SK-N-SH treated with all-trans-retinoic acid at 6 μM for 48 hours (cell line): ENCODE data around the gene IFNL2.
A peak's percentile ranks its signal among the peaks of the same experiment; 100 is the strongest.

Source experiments
- ATAC-seq: fragments of 200-7000 bp; cut with Tn5 transposase; 3 replicates; pipeline ENCODE4 v1.9.1; 2020; ENCODE audit warnings: mild to moderate bottlenecking, moderate library complexity
- ARNTL ChIP-seq: fragments of 450-650 bp; formaldehyde crosslinking; IDR thresholded peaks from 2 replicates; pipeline ENCODE4 v1.5.0; 2020; ENCODE audit warnings: low read depth, mild to moderate bottlenecking, moderate library complexity, borderline replicate concordance
- BACH2 ChIP-seq: fragments of 250-450 bp; sonication (Bioruptor Pico); IDR thresholded peaks from 2 replicates; pipeline ENCODE4 v1.9.0; 2021; ENCODE audit warnings: mild to moderate bottlenecking, borderline replicate concordance
- CSDC2 ChIP-seq: fragments of 250-450 bp; sonication (Bioruptor Pico); IDR thresholded peaks from 2 replicates; pipeline ENCODE4 v1.5.0; 2020; ENCODE audit warnings: mild to moderate bottlenecking, moderate library complexity
- ESRRG ChIP-seq: fragments of 250-450 bp; sonication (Bioruptor Pico); IDR thresholded peaks from 2 replicates; pipeline ENCODE4 v1.6.1; 2021; ENCODE audit warnings: mild to moderate bottlenecking
- ISL1 ChIP-seq: fragments of 250-450 bp; sonication (Bioruptor Pico); IDR thresholded peaks from 2 replicates; pipeline ENCODE4 v2.1.2; 2022; ENCODE audit warnings: mild to moderate bottlenecking, moderate library complexity
- OSR1 ChIP-seq: fragments of 250-450 bp; sonication (Bioruptor Pico); IDR thresholded peaks from 2 replicates; pipeline ENCODE4 v1.8.0; 2022; ENCODE audit warnings: moderate library complexity, mild to moderate bottlenecking, inconsistent platforms
- PPARA ChIP-seq: fragments of 250-450 bp; sonication (Bioruptor Pico); IDR thresholded peaks from 2 replicates; pipeline ENCODE4 v1.5.0; 2020; ENCODE audit warnings: mild to moderate bottlenecking, borderline replicate concordance
- RARB ChIP-seq: fragments of 250-450 bp; sonication (Bioruptor Pico); IDR thresholded peaks from 2 replicates; pipeline ENCODE4 v1.8.0; 2021; ENCODE audit warnings: mild to moderate bottlenecking, moderate library complexity
- TCF4 ChIP-seq: fragments of 250-450 bp; sonication (Bioruptor Pico); IDR thresholded peaks from 2 replicates; pipeline ENCODE4 v1.8.0; 2021; ENCODE audit warnings: mild to moderate bottlenecking, moderate library complexity, borderline replicate concordance
- TOX ChIP-seq: fragments of 250-450 bp; sonication (Bioruptor Pico); IDR thresholded peaks from 2 replicates; pipeline ENCODE4 v1.8.0; 2021; ENCODE audit warnings: mild to moderate bottlenecking, moderate library complexity, borderline replicate concordance
- ZC3H10 ChIP-seq: fragments of 250-450 bp; sonication (Bioruptor Pico); IDR thresholded peaks from 2 replicates; pipeline ENCODE4 v1.5.1; 2021; ENCODE audit warnings: mild to moderate bottlenecking, moderate library complexity
- ZFP3 ChIP-seq: fragments of 250-450 bp; sonication (Bioruptor Pico); IDR thresholded peaks from 2 replicates; pipeline ENCODE4 v1.5.0; 2020; ENCODE audit warnings: mild to moderate bottlenecking, moderate library complexity
- ZFP30 ChIP-seq: fragments of 450-650 bp; formaldehyde crosslinking; IDR thresholded peaks from 2 replicates; pipeline ENCODE4 v1.5.0; 2022; ENCODE audit warnings: mild to moderate bottlenecking, moderate library complexity
- ZNF565 ChIP-seq: fragments of 450-650 bp; formaldehyde crosslinking; conservative IDR thresholded peaks from 2 replicates; pipeline ENCODE4 v1.5.0; 2020; ENCODE audit warnings: low read depth, mild to moderate bottlenecking, moderate library complexity
- ZNF70 ChIP-seq: fragments of 450-650 bp; formaldehyde crosslinking; IDR thresholded peaks from 2 replicates; pipeline ENCODE4 v1.5.0; 2020; ENCODE audit warnings: mild to moderate bottlenecking, moderate library complexity
- ZNF8 ChIP-seq: fragments of 450-650 bp; formaldehyde crosslinking; IDR thresholded peaks from 2 replicates; pipeline ENCODE4 v1.5.0; 2020; ENCODE audit warnings: mild to moderate bottlenecking, moderate library complexity
- TF ChIP-seq, protein P1 (sequence below): fragments of 250-450 bp; sonication (Bioruptor Pico); IDR thresholded peaks from 2 replicates; pipeline ENCODE4 v1.8.0; 2020; ENCODE audit warnings: mild to moderate bottlenecking, moderate library complexity, borderline replicate concordance
- TF ChIP-seq, protein P2 (sequence below): fragments of 250-450 bp; sonication (Bioruptor Pico); IDR thresholded peaks from 2 replicates; pipeline ENCODE4 v1.5.0; 2020; ENCODE audit warnings: mild to moderate bottlenecking, moderate library complexity
- TF ChIP-seq, protein P3 (sequence below): fragments of 250-450 bp; sonication (Bioruptor Pico); IDR thresholded peaks from 2 replicates; pipeline ENCODE4 v1.5.1; 2021; ENCODE audit warnings: mild to moderate bottlenecking, moderate library complexity

The IFNL2 gene

DNA sequence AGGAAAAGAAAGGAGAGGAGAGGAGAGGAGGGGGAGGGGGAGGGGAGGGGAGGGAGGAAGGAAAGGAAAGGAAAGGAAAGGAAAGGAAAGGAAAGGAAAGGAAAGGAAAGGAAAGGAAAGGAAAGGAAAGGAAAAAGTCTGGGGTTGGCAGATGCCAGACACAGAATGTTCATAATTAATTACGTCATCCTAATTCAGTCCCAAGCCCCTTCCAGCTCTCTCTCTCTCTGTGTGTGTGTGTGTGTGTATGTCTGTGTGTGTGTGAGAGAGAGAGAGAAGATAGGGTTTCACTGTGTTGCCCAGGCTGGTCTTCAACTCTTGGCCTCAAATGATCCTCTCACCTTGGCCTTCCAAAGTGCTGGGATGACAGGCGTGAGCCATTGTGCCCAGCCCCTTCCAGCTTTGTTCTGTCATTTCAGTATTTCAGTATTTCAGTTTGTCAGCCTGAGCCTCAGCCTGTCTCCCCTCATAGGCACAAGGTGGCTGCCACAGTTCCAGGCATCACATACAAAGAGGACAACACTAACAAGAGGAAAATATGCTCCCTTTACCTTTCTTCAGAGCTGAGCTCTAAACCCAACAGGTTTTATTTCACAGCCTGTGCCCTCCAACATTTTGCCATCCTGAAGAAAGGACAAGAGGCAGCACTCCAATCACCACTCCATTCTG, 38.0 kb upstream of the IFNL2 start (continued):
- TF ChIP-seq, protein P1, sequence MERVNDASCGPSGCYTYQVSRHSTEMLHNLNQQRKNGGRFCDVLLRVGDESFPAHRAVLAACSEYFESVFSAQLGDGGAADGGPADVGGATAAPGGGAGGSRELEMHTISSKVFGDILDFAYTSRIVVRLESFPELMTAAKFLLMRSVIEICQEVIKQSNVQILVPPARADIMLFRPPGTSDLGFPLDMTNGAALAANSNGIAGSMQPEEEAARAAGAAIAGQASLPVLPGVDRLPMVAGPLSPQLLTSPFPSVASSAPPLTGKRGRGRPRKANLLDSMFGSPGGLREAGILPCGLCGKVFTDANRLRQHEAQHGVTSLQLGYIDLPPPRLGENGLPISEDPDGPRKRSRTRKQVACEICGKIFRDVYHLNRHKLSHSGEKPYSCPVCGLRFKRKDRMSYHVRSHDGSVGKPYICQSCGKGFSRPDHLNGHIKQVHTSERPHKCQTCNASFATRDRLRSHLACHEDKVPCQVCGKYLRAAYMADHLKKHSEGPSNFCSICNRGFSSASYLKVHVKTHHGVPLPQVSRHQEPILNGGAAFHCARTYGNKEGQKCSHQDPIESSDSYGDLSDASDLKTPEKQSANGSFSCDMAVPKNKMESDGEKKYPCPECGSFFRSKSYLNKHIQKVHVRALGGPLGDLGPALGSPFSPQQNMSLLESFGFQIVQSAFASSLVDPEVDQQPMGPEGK (CRISPR knock-in tag): no peak

DNA sequence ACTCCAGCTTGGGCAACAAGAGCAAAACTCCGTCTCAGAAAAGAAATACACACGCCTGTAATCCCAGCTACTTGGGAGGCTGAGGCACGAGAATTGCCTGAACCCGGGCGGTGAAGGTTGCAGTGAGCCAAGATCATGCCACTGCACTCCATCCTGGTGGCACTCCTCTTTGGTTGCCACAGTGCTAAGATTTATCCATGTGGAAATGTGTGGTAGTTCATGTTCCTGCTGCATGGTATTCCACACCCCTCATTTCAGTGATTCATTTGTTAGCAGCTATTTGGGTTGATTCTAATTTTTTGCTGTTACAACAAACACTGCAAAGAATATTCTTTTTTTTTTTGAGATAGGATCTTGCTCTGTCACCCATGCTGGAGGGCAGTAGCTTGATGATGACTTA, 35.5 kb upstream of the IFNL2 start:
- no peak for ATAC-seq
- no peak for TF ChIP-seq ZNF70 (CRISPR knock-in tag)
- no peak for TF ChIP-seq ZNF8 (CRISPR knock-in tag)

GRCh38 chr19:39236527-39236926, 31.7 kb upstream of the IFNL2 start:
- no peak for ATAC-seq
- no peak for TF ChIP-seq PPARA (CRISPR knock-in tag)
- no peak for TF ChIP-seq TOX (CRISPR knock-in tag)
- no peak for TF ChIP-seq ZC3H10 (CRISPR knock-in tag)

GRCh38 chr19:39237200-39238184, 30.7 kb upstream of the IFNL2 start:
- peak; percentile 51; the same call in 2 of the 3 replicates for ATAC-seq
- TF ChIP-seq, protein P2, sequence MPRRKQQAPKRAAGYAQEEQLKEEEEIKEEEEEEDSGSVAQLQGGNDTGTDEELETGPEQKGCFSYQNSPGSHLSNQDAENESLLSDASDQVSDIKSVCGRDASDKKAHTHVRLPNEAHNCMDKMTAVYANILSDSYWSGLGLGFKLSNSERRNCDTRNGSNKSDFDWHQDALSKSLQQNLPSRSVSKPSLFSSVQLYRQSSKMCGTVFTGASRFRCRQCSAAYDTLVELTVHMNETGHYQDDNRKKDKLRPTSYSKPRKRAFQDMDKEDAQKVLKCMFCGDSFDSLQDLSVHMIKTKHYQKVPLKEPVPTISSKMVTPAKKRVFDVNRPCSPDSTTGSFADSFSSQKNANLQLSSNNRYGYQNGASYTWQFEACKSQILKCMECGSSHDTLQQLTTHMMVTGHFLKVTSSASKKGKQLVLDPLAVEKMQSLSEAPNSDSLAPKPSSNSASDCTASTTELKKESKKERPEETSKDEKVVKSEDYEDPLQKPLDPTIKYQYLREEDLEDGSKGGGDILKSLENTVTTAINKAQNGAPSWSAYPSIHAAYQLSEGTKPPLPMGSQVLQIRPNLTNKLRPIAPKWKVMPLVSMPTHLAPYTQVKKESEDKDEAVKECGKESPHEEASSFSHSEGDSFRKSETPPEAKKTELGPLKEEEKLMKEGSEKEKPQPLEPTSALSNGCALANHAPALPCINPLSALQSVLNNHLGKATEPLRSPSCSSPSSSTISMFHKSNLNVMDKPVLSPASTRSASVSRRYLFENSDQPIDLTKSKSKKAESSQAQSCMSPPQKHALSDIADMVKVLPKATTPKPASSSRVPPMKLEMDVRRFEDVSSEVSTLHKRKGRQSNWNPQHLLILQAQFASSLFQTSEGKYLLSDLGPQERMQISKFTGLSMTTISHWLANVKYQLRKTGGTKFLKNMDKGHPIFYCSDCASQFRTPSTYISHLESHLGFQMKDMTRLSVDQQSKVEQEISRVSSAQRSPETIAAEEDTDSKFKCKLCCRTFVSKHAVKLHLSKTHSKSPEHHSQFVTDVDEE: no peak
- TF ChIP-seq ZFP30 (CRISPR knock-in tag): no peak
- no peak for TF ChIP-seq CSDC2 (CRISPR knock-in tag)
- TF ChIP-seq TOX (CRISPR knock-in tag): no peak
- TF ChIP-seq TCF4: no peak
- TF ChIP-seq, protein P3, sequence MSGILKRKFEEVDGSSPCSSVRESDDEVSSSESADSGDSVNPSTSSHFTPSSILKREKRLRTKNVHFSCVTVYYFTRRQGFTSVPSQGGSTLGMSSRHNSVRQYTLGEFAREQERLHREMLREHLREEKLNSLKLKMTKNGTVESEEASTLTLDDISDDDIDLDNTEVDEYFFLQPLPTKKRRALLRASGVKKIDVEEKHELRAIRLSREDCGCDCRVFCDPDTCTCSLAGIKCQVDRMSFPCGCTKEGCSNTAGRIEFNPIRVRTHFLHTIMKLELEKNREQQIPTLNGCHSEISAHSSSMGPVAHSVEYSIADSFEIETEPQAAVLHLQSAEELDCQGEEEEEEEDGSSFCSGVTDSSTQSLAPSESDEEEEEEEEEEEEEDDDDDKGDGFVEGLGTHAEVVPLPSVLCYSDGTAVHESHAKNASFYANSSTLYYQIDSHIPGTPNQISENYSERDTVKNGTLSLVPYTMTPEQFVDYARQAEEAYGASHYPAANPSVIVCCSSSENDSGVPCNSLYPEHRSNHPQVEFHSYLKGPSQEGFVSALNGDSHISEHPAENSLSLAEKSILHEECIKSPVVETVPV: no peak
- no peak for TF ChIP-seq BACH2
- no peak for TF ChIP-seq ZFP3 (CRISPR knock-in tag)
- no peak for TF ChIP-seq ARNTL
- no peak for TF ChIP-seq OSR1 (CRISPR knock-in tag)
- no peak for TF ChIP-seq ZNF70 (CRISPR knock-in tag)
- no peak for TF ChIP-seq PPARA (CRISPR knock-in tag)
- no peak for TF ChIP-seq ESRRG (CRISPR knock-in tag)
- TF ChIP-seq RARB: no peak
- no peak for TF ChIP-seq ZNF8 (CRISPR knock-in tag)

- ATAC-seq: no peak
- TF ChIP-seq ISL1 (CRISPR knock-in tag) (no peak), ZC3H10 (CRISPR knock-in tag) (no peak), ZNF8 (CRISPR knock-in tag) (no peak), CSDC2 (CRISPR knock-in tag) (no peak), TOX (CRISPR knock-in tag) (no peak), ARNTL (no peak), ZNF565 (CRISPR knock-in tag) (no peak), ZNF70 (CRISPR knock-in tag) (no peak), BACH2 (no peak), TCF4 (no peak)
- TF ChIP-seq, protein P2: no peak
- TF ChIP-seq, protein P3: no peak
- TF ChIP-seq, protein P1 (CRISPR knock-in tag): no peak
These were observed 30.0 kb upstream of the IFNL2 start for GRCh38 chr19:39238209-39238608.
